H1 (cell line): ENCODE results near the gene SMARCAL1. TPM values are rescaled to one million over a fixed set of nuclear protein-coding genes. Genes with fewer than 3 reads are reported as not detected.

Experiments
- CTCF ChIA-PET: fragments of 300-600 bp; sonication (Branson Sonifier 250); formaldehyde crosslinking; loops from one replicate; lab custom pipeline; 2021; ENCODE audit not compliant: partially characterized antibody; lab: Charles Lee
- POLR2A ChIA-PET: fragments of 300-600 bp; sonication (Branson Sonifier 250); formaldehyde crosslinking; loops from one replicate; lab custom pipeline; 2021; ENCODE audit warnings: inconsistent platforms; ENCODE audit not compliant: partially characterized antibody; lab: Charles Lee
- DNase-seq, 2 experiments: peaks; one replicate each; pipeline versions ENCODE4 v3.0.0 to v3.0.0-alpha.2; 2010 to 2022; ENCODE audit warnings: low spot score in 2 of 2, low read depth in 1 of 2, mixed read lengths in 1 of 2
- FAIRE-seq: peaks from 2 replicates; lab custom pipeline; 2011; peaks lifted over from hg19 to GRCh38; lab: Jason Lieb, UNC
- H2AFZ ChIP-seq: 2 replicates; pipeline ENCODE4 v1.8.1; 2012; ENCODE audit warnings: low read length, inconsistent platforms
- H2AK5ac ChIP-seq: 2 replicates; pipeline ENCODE4 v1.6.1; 2013; ENCODE audit warnings: low read depth, low read length
- H2BK120ac ChIP-seq: replicated peaks from 2 replicates; pipeline ENCODE3; 2013; ENCODE audit warnings: low read depth, low read length, inconsistent platforms
- H2BK12ac ChIP-seq: 2 replicates; pipeline ENCODE4 v1.6.1; 2013; ENCODE audit warnings: low read depth, low read length
- H2BK15ac ChIP-seq: 2 replicates; pipeline ENCODE4 v1.6.1; 2013; ENCODE audit warnings: low read length
- H2BK20ac ChIP-seq: 2 replicates; pipeline ENCODE4 v1.6.1; 2013; ENCODE audit warnings: low read length
- H2BK5ac ChIP-seq: 2 replicates; pipeline ENCODE4 v1.6.1; 2013; ENCODE audit warnings: low read depth, low read length
- H3K14ac ChIP-seq: 2 replicates; pipeline ENCODE4 v1.6.1; 2013; ENCODE audit warnings: inconsistent platforms; ENCODE audit not compliant: insufficient read length
- H3K18ac ChIP-seq: 2 replicates; pipeline ENCODE4 v1.6.1; 2013; ENCODE audit warnings: low read length; ENCODE audit errors: extremely low read depth
- H3K23ac ChIP-seq: 2 replicates; pipeline ENCODE4 v1.6.1; 2013; ENCODE audit warnings: inconsistent platforms; ENCODE audit not compliant: insufficient read length
- H3K23me2 ChIP-seq: 2 replicates; pipeline ENCODE4 v1.6.1; 2013; ENCODE audit warnings: low read depth, low read length
- H3K27ac ChIP-seq: 2 replicates; pipeline ENCODE4 v1.6.1; 2011; ENCODE audit warnings: low read depth, low read length, inconsistent platforms
- H3K27me3 ChIP-seq, 4 experiments: replicated peaks in 1 of 4; 1 replicate in 1 of 4; 2 replicates in 3 of 4; pipeline versions ENCODE4 v1.6.1 to v1.8.1; 2011 to 2013; ENCODE audit warnings: low read length in 3 of 4, mild to moderate bottlenecking in 3 of 4, inconsistent platforms in 2 of 4, mixed read lengths in 2 of 4, moderate library complexity in 1 of 4; ENCODE audit not compliant: control insufficient read depth in 3 of 4, insufficient read depth in 3 of 4; ENCODE audit errors: extremely low read depth in 1 of 4
- H3K36me3 ChIP-seq, 4 experiments: 2 replicates each; pipeline versions ENCODE4 v1.6.1 to v1.8.1; 2011 to 2013; ENCODE audit warnings: mild to moderate bottlenecking in 4 of 4, low read length in 3 of 4, moderate library complexity in 2 of 4, control low read depth in 1 of 4, inconsistent platforms in 1 of 4; ENCODE audit not compliant: insufficient read depth in 4 of 4, control insufficient read depth in 2 of 4
- H3K4ac ChIP-seq: replicated peaks from 2 replicates; pipeline ENCODE3; 2013; ENCODE audit warnings: low read length, low read depth, mixed read lengths, inconsistent platforms; ENCODE audit not compliant: insufficient read length
- H3K4me1 ChIP-seq, 4 experiments: replicated peaks in 1 of 4; 1 replicate in 1 of 4; 2 replicates in 3 of 4; pipeline versions ENCODE4 v1.6.1 to v1.8.1; 2011 to 2013; ENCODE audit warnings: low read length in 3 of 4, inconsistent platforms in 2 of 4, mixed read lengths in 1 of 4; ENCODE audit not compliant: insufficient read depth in 4 of 4, control insufficient read depth in 3 of 4
- H3K4me2 ChIP-seq, 2 experiments: 2 replicates each; pipeline versions ENCODE4 v1.6.1 to v1.8.1; 2011 to 2013; ENCODE audit warnings: low read depth in 2 of 2, low read length in 2 of 2, control low read depth in 1 of 2, inconsistent platforms in 1 of 2, mild to moderate bottlenecking in 1 of 2; ENCODE audit not compliant: insufficient read depth in 1 of 2
- H3K4me3 ChIP-seq, 4 experiments: fragments of 200-600, 300-600 bp in 1 of 4; sonication (generic), shearing (Covaris generic), sonication (Bioruptor Twin) in 1 of 4; 2 replicates each; pipeline versions ENCODE4 v1.5.1 to v1.8.1; 2011 to 2016; ENCODE audit warnings: low read length in 4 of 4, low read depth in 3 of 4, control low read depth in 2 of 4, inconsistent platforms in 2 of 4, mild to moderate bottlenecking in 2 of 4, mixed read lengths in 1 of 4, moderate library complexity in 1 of 4; ENCODE audit not compliant: insufficient read depth in 2 of 4; ENCODE audit errors: extremely low read depth in 1 of 4
- H3K56ac ChIP-seq: replicated peaks from 2 replicates; pipeline ENCODE3; 2013; ENCODE audit warnings: low read depth, mild to moderate bottlenecking, mixed read lengths, low read length, inconsistent platforms; ENCODE audit not compliant: insufficient read length
- H3K79me1 ChIP-seq: 2 replicates; pipeline ENCODE4 v1.6.1; 2013; ENCODE audit warnings: low read depth, low read length, control low read depth
- H3K79me2 ChIP-seq, 2 experiments: 2 replicates each; pipeline versions ENCODE4 v1.6.1 to v1.8.1; 2012 to 2013; ENCODE audit warnings: low read length in 2 of 2, mild to moderate bottlenecking in 2 of 2, inconsistent platforms in 1 of 2; ENCODE audit not compliant: insufficient read depth in 2 of 2, control insufficient read depth in 1 of 2
- H3K9ac ChIP-seq, 4 experiments: replicated peaks in 1 of 4; 1 replicate in 1 of 4; 2 replicates in 3 of 4; pipeline versions ENCODE4 v1.6.1 to v1.8.1; 2011 to 2013; ENCODE audit warnings: low read depth in 3 of 4, low read length in 3 of 4, control low read depth in 2 of 4, mild to moderate bottlenecking in 2 of 4, moderate library complexity in 2 of 4, inconsistent platforms in 1 of 4; ENCODE audit errors: extremely low read depth in 1 of 4
- H3K9me3 ChIP-seq, 2 experiments: 2 replicates each; pipeline versions ENCODE4 v1.6.1 to v1.8.1; 2012 to 2013; ENCODE audit warnings: mild to moderate bottlenecking in 2 of 2, moderate library complexity in 2 of 2, control low read depth in 1 of 2, inconsistent platforms in 1 of 2, low read depth in 1 of 2, low read length in 1 of 2, mixed read lengths in 1 of 2; ENCODE audit not compliant: insufficient read depth in 2 of 2
- H4K20me1 ChIP-seq, 2 experiments: replicated peaks in 1 of 2; 2 replicates each; pipeline versions ENCODE3 to v1.8.1; 2011 to 2013; ENCODE audit warnings: inconsistent platforms in 2 of 2, low read length in 2 of 2, mild to moderate bottlenecking in 1 of 2; ENCODE audit not compliant: insufficient read depth in 2 of 2, control insufficient read depth in 1 of 2
- H4K5ac ChIP-seq: 2 replicates; pipeline ENCODE4 v1.6.1; 2013; ENCODE audit warnings: low read length, low read depth, mixed read lengths, inconsistent platforms; ENCODE audit not compliant: insufficient read length
- H4K8ac ChIP-seq: 2 replicates; pipeline ENCODE4 v1.8.0; 2013; ENCODE audit warnings: mild to moderate bottlenecking, moderate library complexity, low read length, inconsistent platforms; ENCODE audit not compliant: insufficient read depth; ENCODE audit errors: extremely low read depth
- H4K91ac ChIP-seq: replicated peaks from 2 replicates; pipeline ENCODE3; 2013; ENCODE audit warnings: low read length, mixed read lengths, inconsistent platforms; ENCODE audit not compliant: insufficient read length
- BACH1 ChIP-seq: IDR thresholded peaks from 2 replicates; pipeline ENCODE4 v1.6.1; 2012; ENCODE audit warnings: low read length, improper control_type of control experiment
- FOSL1 ChIP-seq: IDR thresholded peaks from 2 replicates; pipeline ENCODE4 v1.6.1; 2011; ENCODE audit warnings: mild to moderate bottlenecking, low read depth, low read length, moderate library complexity; ENCODE audit not compliant: insufficient read depth
- GABPA ChIP-seq: IDR thresholded peaks from 2 replicates; pipeline ENCODE4 v1.6.1; 2011; ENCODE audit warnings: mild to moderate bottlenecking, low read length, moderate library complexity, borderline replicate concordance; ENCODE audit not compliant: insufficient read depth
- HDAC2 ChIP-seq, 2 experiments: fragments of 300-600 bp in 1 of 2; sonication (generic) in 1 of 2; IDR thresholded peaks; 2 replicates each; pipeline ENCODE4 v1.6.1; 2011 to 2012; ENCODE audit warnings: low read depth in 2 of 2, low read length in 2 of 2, mild to moderate bottlenecking in 2 of 2, moderate library complexity in 2 of 2, borderline replicate concordance in 1 of 2, inconsistent platforms in 1 of 2
- RAD21 ChIP-seq, 2 experiments: IDR thresholded peaks in 1 of 2; conservative IDR thresholded peaks in 1 of 2; 2 replicates each; pipeline ENCODE4 v1.6.1; 2011; ENCODE audit warnings: low read depth in 2 of 2, low read length in 2 of 2, improper control_type of control experiment in 1 of 2, inconsistent platforms in 1 of 2, mild to moderate bottlenecking in 1 of 2, moderate library complexity in 1 of 2
- RNF2 ChIP-seq: fragments of 200-900, 300-1000 bp; sonication (generic); IDR thresholded peaks from 2 replicates; pipeline ENCODE4 v1.7.1; 2016; ENCODE audit warnings: borderline replicate concordance, low read depth, mild to moderate bottlenecking, antibody characterized with exemption, low read length; ENCODE audit not compliant: poor library complexity, severe bottlenecking; ENCODE audit errors: missing control alignments
- SIX5 ChIP-seq: IDR thresholded peaks from 2 replicates; pipeline ENCODE4 v1.6.1; 2011; ENCODE audit warnings: mild to moderate bottlenecking, low read depth, low read length
- SUZ12 ChIP-seq: fragments of 200-600 bp; sonication (generic); IDR thresholded peaks from 2 replicates; pipeline ENCODE4 v1.6.1; 2012; ENCODE audit warnings: mild to moderate bottlenecking, inconsistent platforms, low read length, moderate library complexity, mixed read lengths
- USF2 ChIP-seq: IDR thresholded peaks from 2 replicates; pipeline ENCODE4 v1.6.1; 2011; ENCODE audit warnings: low read length, improper control_type of control experiment
- WGBS, 2 experiments: shearing (Covaris generic) in 1 of 2; methylation state at CpG; one replicate each; pipeline versions ENCODE4 v1.1.6 to v1.1.7; 2013 to 2015; ENCODE audit warnings: low lambda C conversion rate in 2 of 2, mixed read lengths in 2 of 2, inconsistent platforms in 1 of 2, low coverage in 1 of 2, missing lambda C conversion rate in 1 of 2; ENCODE audit not compliant: insufficient replicate concordance in 2 of 2, insufficient coverage in 1 of 2, insufficient read length in 1 of 2; ENCODE audit errors: extremely low coverage in 1 of 2, missing lambda C conversion rate in 1 of 2; 5-methylcytosine and 5-hydroxymethylcytosine counted together
- polyA plus RNA-seq, 7 experiments: library from polyadenylated mRNA; depleted of rRNA in 3 of 7; stranded (reverse) in 5 of 7; unstranded in 2 of 7; fragments of >200 nt in 5 of 7; fragments of 200-250 nt in 2 of 7; gene quantifications; 1 replicate in 5 of 7; 2 replicates in 1 of 7; 4 replicates in 1 of 7; pipeline versions ENCODE4 v1.2.1 to v1.2.3, GENCODE V29; 2011 to 2013; ENCODE audit warnings: missing spikeins in 2 of 7, mixed read lengths in 2 of 7
- total RNA-seq: library from RNA; stranded (reverse); fragmentation: NEBNext Ultra II Directional; extraction: Animal tissue kit (Norgen Biotek cat#: 25700); gene quantifications from 2 replicates; pipeline ENCODE4 v1.2.1, GENCODE V29; 2021

The SMARCAL1 gene
- total and polyA plus RNA-seq, 2 of the 8 experiments (the other 6 are each of a cell fraction or from before 2014, with no cell fraction given), result 17.6 to 17.9 TPM

- Histone ChIP-seq H3K18ac (no peak overlapping the region), H3K4me1 (no peaks in the 10 kb centered on the region), H3K14ac (no peak overlapping the region), H2AFZ (no peak overlapping the region), H2AK5ac (no peak overlapping the region), H3K23me2 (no peaks in the 10 kb centered on the region), H3K4me2 (no peak overlapping the region), H3K9ac (no peak overlapping the region), H4K20me1 (no peaks in the 10 kb centered on the region), H3K27ac (no peak overlapping the region), H3K9me3 (no peaks in the 10 kb centered on the region), H4K5ac (no peak overlapping the region), H4K8ac (no peak overlapping the region), H4K91ac (no peak overlapping the region), H3K79me2 (no peaks in the 10 kb centered on the region), H2BK20ac (no peak overlapping the region), H3K4ac (no peak overlapping the region), H2BK12ac (no peak overlapping the region), H2BK15ac (no peak overlapping the region), H3K56ac (no peak overlapping the region), H3K4me3 (no peak overlapping the region), H3K23ac (no peak overlapping the region), H2BK5ac (no peak overlapping the region), H3K79me1 (no peaks in the 10 kb centered on the region), H3K36me3 (no peaks in the 10 kb centered on the region), H3K27me3 (no peaks in the 10 kb centered on the region), H2BK120ac (no peak overlapping the region)
- POLR2A ChIA-PET, result interaction anchor here (0.7 to 1.9 kb wide), 3 partner anchors 12 to 99 kb away, joined by 3 to 5 read pairs (median 4); partner anchors contain the start of genes MARCHF4 and RPL37A
- DNase-seq, result no peak
- no peak for TF ChIP-seq SIX5
- TF ChIP-seq BACH1, result no peak
- TF ChIP-seq RNF2, result no peak
- no peak for TF ChIP-seq USF2
- no peak for TF ChIP-seq FOSL1
- TF ChIP-seq SUZ12, result no peak
- TF ChIP-seq RAD21 (IDR thresholded peaks at IDR 0.05 in 1 of 2, conservative IDR thresholded peaks at IDR 0.05 in 1 of 2; ENCODE audit: low read depth in 2 of 2, low read length in 2 of 2), result no peak
- no peak for TF ChIP-seq GABPA
- TF ChIP-seq HDAC2 (IDR thresholded peaks at IDR 0.05; ENCODE audit: borderline replicate concordance in 1 of 2, low read depth in 2 of 2, low read length in 2 of 2), result no peak
- no peak for FAIRE-seq
- CTCF ChIA-PET, result interaction anchor here (0.7 to 8.0 kb wide), 9 partner anchors 10 to 188 kb away, joined by 3 to 79 read pairs (median 4); no protein-coding TSS in a partner anchor
- WGBS, 2 experiments, result 70% methylated on average over 1 of the region's 1 CpG; no CpG with 5 or more reads in 1 of the 2 experiments
Measured at GRCh38 chr2:216399621-216400020, 12.7 kb upstream of the SMARCAL1 start.
